Upper lobe of left lung (tissue), 6 donors: ENCODE measurements around the gene APP. TPM values are rescaled to one million over a fixed set of nuclear protein-coding genes. Genes with fewer than 3 reads are reported as not detected.

Source experiments
- ATAC-seq, 2 donors: fragments of 200-7000 bp; cut with Tn5 transposase; one replicate each; pipeline ENCODE4 v1.9.1; 2022; ENCODE audit warnings: mild to moderate bottlenecking in 2 of 2, moderate library complexity in 2 of 2; ENCODE audit not compliant: low FRiP score in 2 of 2
- DNase-seq, 2 donors: peaks; one replicate each; pipeline ENCODE4 v3.0.0-alpha.2; 2019 to 2020
- H3K27ac ChIP-seq, 4 donors: fragments of 200-600 bp; sonication (generic); one replicate each; pipeline ENCODE4 v1.5.1; 2016 to 2019
- H3K27me3 ChIP-seq, 4 donors: fragments of 200-600 bp; sonication (generic); one replicate each; pipeline ENCODE4 v1.5.1; 2017 to 2019
- H3K36me3 ChIP-seq, 4 donors: fragments of 200-600 bp; sonication (generic); one replicate each; pipeline ENCODE4 v1.5.1; 2016 to 2019
- H3K4me1 ChIP-seq, 4 donors: fragments of 200-600 bp; sonication (generic); one replicate each; pipeline ENCODE4 v1.5.1; 2018 to 2019
- H3K4me3 ChIP-seq, 4 donors: fragments of 200-600 bp; sonication (generic); one replicate each; pipeline ENCODE4 v1.5.1; 2017 to 2019; ENCODE audit warnings: mild to moderate bottlenecking in 2 of 4, moderate library complexity in 1 of 4
- H3K9me3 ChIP-seq, 4 donors: fragments of 200-600 bp; sonication (generic); one replicate each; pipeline ENCODE4 v1.5.1; 2018 to 2019
- EP300 ChIP-seq, 4 donors: sonication (generic); formaldehyde crosslinking; IDR thresholded peaks; one replicate each; pipeline ENCODE4 v1.5.1; 2017; ENCODE audit warnings: antibody characterized with exemption in 4 of 4, control low read depth in 2 of 4
- POLR2A ChIP-seq, 4 donors: fragments of 450-650 bp; IDR thresholded peaks; one replicate each; pipeline ENCODE4 v1.5.1; 2016 to 2017; ENCODE audit warnings: antibody characterized with exemption in 4 of 4, mild to moderate bottlenecking in 2 of 4
- POLR2AphosphoS5 ChIP-seq, 2 donors: sonication (generic); formaldehyde crosslinking; IDR thresholded peaks; one replicate each; pipeline ENCODE4 v1.5.1; 2017; ENCODE audit warnings: antibody characterized with exemption in 2 of 2
- WGBS, 2 donors: methylation state at CpG; one replicate each; pipeline ENCODE4 v1.1.5; 2017 to 2018; 5-methylcytosine and 5-hydroxymethylcytosine counted together
- total RNA-seq, 6 donors: library from RNA; depleted of rRNA in 4 of 6; stranded (reverse); fragments of >200 nt in 4 of 6; gene quantifications; one replicate each; pipeline versions ENCODE4 v1.1.0 to v1.2.1, GENCODE V29; 2016 to 2021
- TF ChIP-seq, protein P1 (sequence below), 6 experiments: fragments of 450-650 bp in 4 of 6; fragments of 200-600 bp in 2 of 6; sonication (generic) in 2 of 6; IDR thresholded peaks; one replicate each; pipeline ENCODE4 v1.5.1; 2016 to 2019; ENCODE audit warnings: antibody characterized with exemption in 6 of 6
- donor health status: DM: no; HTN: no; CAD: no; lungs with moderate emphysema.
- donor health status: DM: no; HTN: yes; CAD: no; lungs with severe emphysema.

APP gene
- total RNA-seq, 6 donors from 2014 or later: 177 to 444 (median 391) TPM

DNA sequence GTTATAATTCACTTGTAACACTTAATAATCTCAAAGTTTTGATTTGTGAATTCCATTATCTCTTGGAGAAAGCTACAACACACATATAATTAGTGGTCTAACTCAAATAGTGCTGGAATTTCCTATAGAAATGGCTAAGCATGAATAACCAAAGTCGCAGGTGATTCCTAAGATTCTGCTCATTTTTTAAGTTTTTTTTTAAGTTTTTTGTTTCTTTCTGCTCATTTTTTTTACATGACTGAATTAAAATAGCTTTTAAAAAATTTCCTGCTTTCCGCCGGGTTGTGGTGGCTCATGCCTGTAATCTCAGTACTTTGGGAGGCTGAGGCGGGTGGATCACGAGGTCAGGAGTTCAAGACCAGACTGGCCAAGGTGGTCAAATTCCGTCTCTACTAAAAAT lies 90.4 kb downstream of the APP start:
- ATAC-seq: no peak
- no peaks in the 10 kb centered on the region for H3K27me3 ChIP-seq
- no peaks in the 10 kb centered on the region for H3K36me3 ChIP-seq
- no peaks in the 10 kb centered on the region for H3K9me3 ChIP-seq
- TF ChIP-seq EP300 (IDR thresholded peaks at IDR 0.05) (no peak), POLR2AphosphoS5 (IDR thresholded peaks at IDR 0.05) (no peak), POLR2A (IDR thresholded peaks at IDR 0.05) (no peak)
- TF ChIP-seq, protein P1, sequence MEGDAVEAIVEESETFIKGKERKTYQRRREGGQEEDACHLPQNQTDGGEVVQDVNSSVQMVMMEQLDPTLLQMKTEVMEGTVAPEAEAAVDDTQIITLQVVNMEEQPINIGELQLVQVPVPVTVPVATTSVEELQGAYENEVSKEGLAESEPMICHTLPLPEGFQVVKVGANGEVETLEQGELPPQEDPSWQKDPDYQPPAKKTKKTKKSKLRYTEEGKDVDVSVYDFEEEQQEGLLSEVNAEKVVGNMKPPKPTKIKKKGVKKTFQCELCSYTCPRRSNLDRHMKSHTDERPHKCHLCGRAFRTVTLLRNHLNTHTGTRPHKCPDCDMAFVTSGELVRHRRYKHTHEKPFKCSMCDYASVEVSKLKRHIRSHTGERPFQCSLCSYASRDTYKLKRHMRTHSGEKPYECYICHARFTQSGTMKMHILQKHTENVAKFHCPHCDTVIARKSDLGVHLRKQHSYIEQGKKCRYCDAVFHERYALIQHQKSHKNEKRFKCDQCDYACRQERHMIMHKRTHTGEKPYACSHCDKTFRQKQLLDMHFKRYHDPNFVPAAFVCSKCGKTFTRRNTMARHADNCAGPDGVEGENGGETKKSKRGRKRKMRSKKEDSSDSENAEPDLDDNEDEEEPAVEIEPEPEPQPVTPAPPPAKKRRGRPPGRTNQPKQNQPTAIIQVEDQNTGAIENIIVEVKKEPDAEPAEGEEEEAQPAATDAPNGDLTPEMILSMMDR (IDR thresholded peaks at IDR 0.05): no peak
- H3K4me1 ChIP-seq: no peaks in the 10 kb centered on the region
- no peak overlapping the region for H3K4me3 ChIP-seq
- no peak overlapping the region for H3K27ac ChIP-seq
- 96 to 98% methylated on average over 6 of the region's 6 CpGs for WGBS, 2 donors
- no peak for DNase-seq

DNA sequence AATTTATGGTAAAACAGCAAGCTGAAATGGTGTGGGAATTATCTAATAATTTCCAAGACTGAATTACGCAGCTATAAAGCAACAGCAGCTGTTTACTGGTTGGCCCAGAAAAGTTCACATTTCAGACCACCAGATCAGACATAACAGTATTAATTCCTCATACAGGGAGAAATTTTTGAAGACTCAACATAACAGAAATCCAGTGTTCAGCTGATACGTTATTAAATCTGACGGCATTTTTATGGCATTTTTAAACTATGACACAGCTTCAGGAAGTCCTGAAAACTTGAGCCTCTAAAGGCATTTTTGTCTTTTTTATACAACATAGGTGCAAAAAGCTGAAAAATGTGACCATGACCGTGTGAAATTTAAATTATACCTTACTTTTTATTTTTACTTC lies 91.2 kb downstream of the APP start:
- no peak for ATAC-seq
- TF ChIP-seq EP300 (IDR thresholded peaks at IDR 0.05): no peak
- Histone ChIP-seq H3K27ac (no peak overlapping the region), H3K36me3 (no peaks in the 10 kb centered on the region), H3K9me3 (no peaks in the 10 kb centered on the region), H3K4me3 (no peak overlapping the region), H3K27me3 (no peaks in the 10 kb centered on the region), H3K4me1 (no peaks in the 10 kb centered on the region)
- no peak for DNase-seq
- 85 to 87% methylated on average over 4 of the region's 4 CpGs for WGBS, 2 donors

DNA sequence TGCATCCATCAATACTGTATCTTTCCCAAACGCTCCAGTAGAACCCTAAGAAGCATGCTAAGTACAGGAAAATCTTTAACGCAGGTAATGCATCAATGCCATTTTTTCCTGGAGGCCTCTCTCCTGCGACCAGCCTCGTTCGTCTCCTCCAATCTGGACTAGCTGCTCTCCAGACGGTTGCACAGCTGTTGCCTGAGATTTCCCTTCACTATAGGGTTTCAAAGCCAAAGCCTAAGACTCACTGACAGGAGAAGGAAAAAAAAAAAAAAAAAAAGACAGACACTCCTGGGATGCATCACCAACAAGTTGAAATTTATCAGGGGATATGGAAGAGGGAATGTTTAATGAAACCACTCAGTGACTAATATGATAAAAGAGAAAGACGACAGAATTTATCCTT lies 93.0 kb downstream of the APP start:
- no peak for DNase-seq
- Histone ChIP-seq H3K27me3 (no peaks in the 10 kb centered on the region), H3K4me3 (no peak overlapping the region), H3K27ac (no peak overlapping the region), H3K9me3 (no peaks in the 10 kb centered on the region), H3K36me3 (no peaks in the 10 kb centered on the region), H3K4me1 (no peaks in the 10 kb centered on the region)
- TF ChIP-seq POLR2A (IDR thresholded peaks at IDR 0.05) (no peak), EP300 (IDR thresholded peaks at IDR 0.05) (no peak), POLR2AphosphoS5 (IDR thresholded peaks at IDR 0.05) (no peak)
- TF ChIP-seq, protein P1 (IDR thresholded peaks at IDR 0.05): no peak
- ATAC-seq: no peak
- 78 to 86% methylated on average over 7 of the region's 7 CpGs for WGBS, 2 donors

DNA sequence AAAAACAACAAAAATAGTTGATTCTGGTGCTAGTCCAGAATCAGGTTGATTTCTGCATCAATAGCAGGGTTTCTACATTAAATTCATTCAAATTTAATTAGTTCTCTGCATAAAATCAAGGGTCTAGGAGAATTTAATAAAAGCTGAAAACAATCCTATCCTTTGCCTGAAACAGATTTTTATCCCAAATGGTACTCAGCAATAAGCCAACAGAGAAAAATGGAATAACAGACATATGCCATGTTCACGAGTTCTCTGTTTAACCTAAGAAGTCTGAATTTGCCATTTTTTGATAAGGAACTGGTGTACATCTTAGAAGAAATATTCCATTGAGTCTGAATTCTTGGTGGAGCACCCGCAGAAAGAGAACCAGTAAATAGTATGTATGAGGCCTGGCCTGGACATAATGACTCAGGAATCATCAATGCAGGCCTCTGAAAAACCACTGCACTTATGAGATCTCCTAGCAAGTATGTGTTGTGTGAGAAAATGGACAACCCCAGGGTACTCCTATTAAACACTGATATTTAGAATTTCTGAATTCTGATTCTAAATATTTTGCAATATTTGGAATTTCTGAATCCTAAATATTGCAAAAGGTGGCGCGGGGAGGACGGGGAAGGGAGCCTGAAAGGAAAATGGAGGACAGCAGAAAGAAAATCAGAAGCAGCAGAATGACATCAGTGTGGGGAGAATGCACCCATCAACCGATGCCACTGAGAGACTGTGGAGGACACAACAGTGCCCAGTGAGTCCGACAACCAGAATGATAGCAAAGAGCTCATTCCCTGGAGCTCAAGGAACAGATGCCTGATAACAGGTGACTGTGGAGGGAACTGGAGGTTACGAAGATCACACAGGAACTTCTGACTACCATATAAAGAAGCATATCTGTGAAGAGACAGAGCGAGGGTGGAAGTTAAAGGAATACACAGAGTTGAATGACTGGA lies 97.6 kb downstream of the APP start:
- Histone ChIP-seq H3K9me3 (no peaks in the 10 kb centered on the region), H3K4me1 (peaks cover 19 to 28% (median 25%) of the 10 kb centered on the region in 4 donors), H3K36me3 (no peaks in the 10 kb centered on the region), H3K4me3 (no peak overlapping the region), H3K27ac (no peak overlapping the region), H3K27me3 (no peaks in the 10 kb centered on the region)
- no peak for TF ChIP-seq POLR2AphosphoS5 (IDR thresholded peaks at IDR 0.05)
- TF ChIP-seq, protein P1 (IDR thresholded peaks at IDR 0.05): no peak
- no peak for TF ChIP-seq EP300 (IDR thresholded peaks at IDR 0.05)
- no peak for TF ChIP-seq POLR2A (IDR thresholded peaks at IDR 0.05)
- WGBS, 2 donors: 91 to 94% methylated on average over 9 of the region's 9 CpGs
- ATAC-seq (no peak), DNase-seq (no peak)

DNA sequence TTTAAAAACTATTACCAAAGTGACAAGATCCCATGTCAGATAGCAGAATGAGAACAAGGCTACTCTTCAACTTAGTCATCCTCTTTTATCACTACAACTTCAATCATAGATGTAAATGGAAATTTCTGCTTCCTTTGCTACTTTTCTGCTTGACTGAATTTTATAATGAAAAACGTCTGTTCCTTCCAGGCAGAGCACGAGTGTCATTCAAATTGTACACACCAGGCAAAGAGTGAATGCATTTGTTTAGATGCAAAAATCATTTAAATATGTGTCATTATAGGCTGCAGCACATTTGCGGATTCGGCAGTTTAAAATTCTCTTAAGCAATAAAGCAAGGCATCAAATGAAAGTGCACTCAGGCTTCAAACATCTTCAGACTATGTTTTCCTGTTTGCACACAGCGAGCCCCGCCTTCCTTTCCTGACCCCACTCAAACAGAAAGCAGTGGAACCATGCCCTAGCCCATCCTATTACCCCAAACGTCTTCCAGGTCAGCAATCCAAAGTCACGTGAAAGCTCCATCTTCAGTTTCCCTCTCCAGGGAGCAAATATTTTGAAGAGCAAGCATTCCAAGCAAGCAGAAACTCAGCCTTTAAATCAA lies 99.6 kb downstream of the APP start:
- Histone ChIP-seq H3K4me3 (peak overlapping the region in 2 of 4 donors; percentile 15 to 19), H3K9me3 (no peaks in the 10 kb centered on the region), H3K27ac (peak overlapping the region in 3 of 4 donors; percentile 20 to 44 (median 23)), H3K36me3 (no peaks in the 10 kb centered on the region), H3K4me1 (peaks cover 19 to 30% (median 25%) of the 10 kb centered on the region in 4 donors), H3K27me3 (no peaks in the 10 kb centered on the region)
- peak in 1 of 2 donors; percentile 40 for DNase-seq
- TF ChIP-seq EP300 (IDR thresholded peaks at IDR 0.05) (no peak), POLR2AphosphoS5 (IDR thresholded peaks at IDR 0.05) (peak in 1 of 2 donors; percentile 23), POLR2A (IDR thresholded peaks at IDR 0.05) (no peak)
- TF ChIP-seq, protein P1 (IDR thresholded peaks at IDR 0.05): no peak
- WGBS, 2 donors: 2 to 7% methylated on average over 8 of the region's 8 CpGs
- peak; percentile 71 to 73 for ATAC-seq
